H9 (cell line): ENCODE measurements around the gene TRPV6. TPM values are rescaled to one million over a fixed set of nuclear protein-coding genes. Genes with fewer than 3 reads are reported as not detected.
A peak's percentile ranks its signal among the peaks of the same experiment; 100 is the strongest.

Experiments used
- DNase-seq: peaks from one replicate; pipeline ENCODE4 v3.0.0-alpha.2; 2017
- H2AFZ ChIP-seq: one replicate; pipeline ENCODE4 v1.6.1; 2013; ENCODE audit warnings: mild to moderate bottlenecking, low read length, control low read depth, moderate library complexity
- H2AK5ac ChIP-seq: 2 replicates; pipeline ENCODE4 v1.6.1; 2013; ENCODE audit warnings: low read length, control low read depth, mixed read lengths; ENCODE audit not compliant: insufficient read length
- H2BK120ac ChIP-seq: one replicate; pipeline ENCODE4 v1.6.1; 2013; ENCODE audit warnings: low read depth, mild to moderate bottlenecking, low read length, control low read depth, inconsistent platforms; ENCODE audit not compliant: poor library complexity, severe bottlenecking
- H2BK12ac ChIP-seq: 2 replicates; pipeline ENCODE4 v1.6.1; 2013; ENCODE audit warnings: low read length, control low read depth, mixed read lengths, low read depth; ENCODE audit not compliant: insufficient read length
- H2BK15ac ChIP-seq: 2 replicates; pipeline ENCODE4 v1.6.1; 2013; ENCODE audit warnings: low read depth, low read length, control low read depth
- H2BK20ac ChIP-seq: one replicate; pipeline ENCODE4 v1.6.1; 2013; ENCODE audit warnings: low read depth, mild to moderate bottlenecking, low read length, control low read depth, inconsistent platforms; ENCODE audit not compliant: poor library complexity, severe bottlenecking
- H2BK5ac ChIP-seq: 2 replicates; pipeline ENCODE4 v1.6.1; 2013; ENCODE audit warnings: low read length, control low read depth, mixed read lengths; ENCODE audit not compliant: insufficient read length
- H3K14ac ChIP-seq: 2 replicates; pipeline ENCODE4 v1.6.1; 2013; ENCODE audit warnings: low read length, control low read depth; ENCODE audit not compliant: insufficient read depth
- H3K18ac ChIP-seq: 2 replicates; pipeline ENCODE4 v1.6.1; 2013; ENCODE audit warnings: low read depth, mild to moderate bottlenecking, mixed read lengths, low read length, control low read depth; ENCODE audit not compliant: insufficient read length
- H3K23ac ChIP-seq: 2 replicates; pipeline ENCODE4 v1.6.1; 2013; ENCODE audit warnings: low read length, control low read depth, mixed read lengths, low read depth; ENCODE audit not compliant: insufficient read length
- H3K23me2 ChIP-seq: 2 replicates; pipeline ENCODE4 v1.6.1; 2013; ENCODE audit warnings: low read depth, mild to moderate bottlenecking, mixed read lengths, low read length, control low read depth; ENCODE audit not compliant: insufficient read length, poor library complexity, severe bottlenecking
- H3K27ac ChIP-seq: 2 replicates; pipeline ENCODE4 v1.5.1; 2013; ENCODE audit warnings: low read length, control low read depth, mixed read lengths, low read depth; ENCODE audit not compliant: insufficient read length
- H3K27me3 ChIP-seq: 2 replicates; pipeline ENCODE4 v1.6.1; 2013; ENCODE audit warnings: low read length, control low read depth, inconsistent platforms; ENCODE audit not compliant: insufficient read depth
- H3K4ac ChIP-seq: 2 replicates; pipeline ENCODE4 v1.6.1; 2013; ENCODE audit warnings: low read depth, mild to moderate bottlenecking, control low read depth, inconsistent platforms, low read length, moderate library complexity
- H3K4me1 ChIP-seq: 2 replicates; pipeline ENCODE4 v1.6.1; 2013; ENCODE audit warnings: low read length, control low read depth, inconsistent platforms; ENCODE audit not compliant: insufficient read depth
- H3K4me2 ChIP-seq: 2 replicates; pipeline ENCODE4 v1.6.1; 2013; ENCODE audit warnings: low read length, control low read depth, mixed read lengths; ENCODE audit not compliant: insufficient read length, insufficient read depth
- H3K56ac ChIP-seq: 2 replicates; pipeline ENCODE4 v1.6.1; 2013; ENCODE audit warnings: low read depth, mild to moderate bottlenecking, mixed read lengths, low read length, control low read depth; ENCODE audit not compliant: insufficient read length
- H3K79me1 ChIP-seq: 2 replicates; pipeline ENCODE4 v1.6.1; 2013; ENCODE audit warnings: low read depth, mild to moderate bottlenecking, moderate library complexity, low read length, control low read depth, inconsistent platforms; ENCODE audit not compliant: insufficient read depth, poor library complexity, severe bottlenecking
- H3K79me2 ChIP-seq: 2 replicates; pipeline ENCODE4 v1.6.1; 2013; ENCODE audit warnings: low read length, control low read depth, inconsistent platforms; ENCODE audit not compliant: insufficient read depth
- H3K9ac ChIP-seq: 2 replicates; pipeline ENCODE4 v1.6.1; 2013; ENCODE audit warnings: low read length, control low read depth, mixed read lengths; ENCODE audit not compliant: insufficient read length; ENCODE audit errors: extremely low read depth
- H3K9me3 ChIP-seq: one replicate; pipeline ENCODE4 v1.6.1; 2013; ENCODE audit warnings: low read depth, low read length, inconsistent platforms; ENCODE audit not compliant: control insufficient read depth
- H3T11ph ChIP-seq: one replicate; pipeline ENCODE4 v1.6.1; 2013; ENCODE audit warnings: mild to moderate bottlenecking, low read length, control low read depth, inconsistent platforms
- H4K20me1 ChIP-seq: one replicate; pipeline ENCODE4 v1.6.1; 2013; ENCODE audit not compliant: control insufficient read depth, insufficient read length, insufficient read depth
- H4K5ac ChIP-seq: 2 replicates; pipeline ENCODE4 v1.6.1; 2013; ENCODE audit warnings: low read depth, mild to moderate bottlenecking, mixed read lengths, low read length, control low read depth; ENCODE audit not compliant: insufficient read length
- H4K8ac ChIP-seq: replicated peaks from 2 replicates; pipeline ENCODE4 v1.6.1; 2013; ENCODE audit warnings: low read length, control low read depth, mixed read lengths, low read depth; ENCODE audit not compliant: insufficient read length
- H4K91ac ChIP-seq: 2 replicates; pipeline ENCODE4 v1.6.1; 2013; ENCODE audit warnings: low read depth, mild to moderate bottlenecking, moderate library complexity, mixed read lengths, low read length, control low read depth; ENCODE audit not compliant: insufficient read length
- H3K27ac Mint-ChIP-seq, 3 experiments: 2 replicates in 2 of 3; 3 replicates in 1 of 3; pipeline ENCODE4 v1.8.0; 2020 to 2021; ENCODE audit warnings: mixed read lengths in 3 of 3, mild to moderate bottlenecking in 1 of 3, moderate library complexity in 1 of 3
- H3K27me3 Mint-ChIP-seq: 2 replicates; pipeline ENCODE4 v1.8.0; 2021; ENCODE audit warnings: low read depth, mild to moderate bottlenecking, moderate library complexity, mixed read lengths
- H3K36me3 Mint-ChIP-seq, 3 experiments: 2 replicates in 2 of 3; 3 replicates in 1 of 3; pipeline ENCODE4 v1.8.0; 2020 to 2021; ENCODE audit warnings: low read depth in 3 of 3, mixed read lengths in 3 of 3; ENCODE audit not compliant: insufficient read depth in 1 of 3
- H3K4me1 Mint-ChIP-seq, 2 experiments: 2 replicates each; pipeline ENCODE4 v1.8.0; 2020; ENCODE audit warnings: mixed read lengths in 2 of 2
- H3K4me3 Mint-ChIP-seq, 2 experiments: 2 replicates in 1 of 2; 3 replicates in 1 of 2; pipeline ENCODE4 v1.8.0; 2020 to 2021; ENCODE audit warnings: mild to moderate bottlenecking in 2 of 2, mixed read lengths in 2 of 2, moderate library complexity in 1 of 2
- H3K9me3 Mint-ChIP-seq, 2 experiments: 2 replicates in 1 of 2; 3 replicates in 1 of 2; pipeline ENCODE4 v1.8.0; 2020; ENCODE audit warnings: mild to moderate bottlenecking in 2 of 2, mixed read lengths in 2 of 2, moderate library complexity in 1 of 2
- CTCF ChIP-seq: fragments of 200-600 bp; sonication (generic); conservative IDR thresholded peaks from 3 replicates; pipeline ENCODE4 v1.8.0; 2021; ENCODE audit warnings: antibody characterized with exemption, mild to moderate bottlenecking
- WGBS: extraction: QIAGEN DNeasy Blood & Tissue Kit; methylation state at CpG from one replicate; pipeline ENCODE4 v1.1.7; 2013; ENCODE audit warnings: missing lambda C conversion rate, low lambda C conversion rate, mixed read lengths; ENCODE audit not compliant: insufficient read length; ENCODE audit errors: extremely low coverage; 5-methylcytosine and 5-hydroxymethylcytosine counted together
- total RNA-seq: library from RNA; stranded (reverse); gene quantifications from 2 replicates; pipeline ENCODE4 v1.2.1, GENCODE V29; 2021

Gene TRPV6
- total RNA-seq, 1 experiment from 2014 or later = 0.61 TPM

- Histone ChIP-seq H3K27ac (no peak overlapping the region), H2AFZ (no peak overlapping the region), H4K20me1 (no peaks in the 10 kb centered on the region), H3K9me3 (no peaks in the 10 kb centered on the region), H3K79me2 (no peaks in the 10 kb centered on the region), H3K79me1 (no peaks in the 10 kb centered on the region), H2BK15ac (no peak overlapping the region), H3K18ac (no peak overlapping the region), H2BK5ac (no peak overlapping the region), H3K9ac (no peak overlapping the region), H3T11ph (no peak overlapping the region), H3K4ac (no peak overlapping the region), H3K23me2 (no peaks in the 10 kb centered on the region), H3K56ac (no peak overlapping the region), H3K4me2 (no peak overlapping the region), H4K5ac (no peak overlapping the region), H2AK5ac (no peak overlapping the region), H4K91ac (no peak overlapping the region), H4K8ac (no peak overlapping the region), H3K23ac (no peak overlapping the region), H2BK20ac (no peak overlapping the region), H3K14ac (no peak overlapping the region), H3K4me1 (no peaks in the 10 kb centered on the region), H2BK120ac (no peak overlapping the region), H3K27me3 (no peaks in the 10 kb centered on the region), H2BK12ac (no peak overlapping the region)
- Mint-ChIP-seq H3K4me1 (no peaks in the 10 kb centered on the region), H3K4me3 (no peak overlapping the region), H3K27ac (no peak overlapping the region; a peak in 1 of 7 replicates), H3K36me3 (no peaks in the 10 kb centered on the region), H3K27me3 (no peaks in the 10 kb centered on the region; the same call in none of the 2 replicates), H3K9me3 (no peaks in the 10 kb centered on the region)
- no peak for DNase-seq
- no CpG with 5 or more reads among the region's 3 CpGs for WGBS
- TF ChIP-seq CTCF = 0 out of 3 replicates have a peak, but pooled peaks have one; percentile 22
These were observed 50.1 kb downstream of the TRPV6 start for GRCh38 chr7:142835487-142835886.
